HUES64 (cell line): ENCODE data around the gene CFH.
"Not testable (repeated sequence)": the region's sequence is repeated elsewhere in the genome, so short reads cannot be mapped to it uniquely, and the experiment has no call there.

ENCODE experiments used
- H3K27ac ChIP-seq: 2 replicates; pipeline ENCODE4 v1.7.0; 2013; ENCODE audit warnings: low read depth, low read length, inconsistent platforms
- H3K27me3 ChIP-seq: 2 replicates; pipeline ENCODE4 v1.6.1; 2013; ENCODE audit warnings: mild to moderate bottlenecking, low read length; ENCODE audit not compliant: insufficient read depth
- H3K36me3 ChIP-seq: 2 replicates; pipeline ENCODE4 v1.6.1; 2013; ENCODE audit warnings: mild to moderate bottlenecking, low read length; ENCODE audit not compliant: insufficient read depth
- H3K4me1 ChIP-seq: 2 replicates; pipeline ENCODE4 v1.6.1; 2013; ENCODE audit warnings: mild to moderate bottlenecking, low read length, moderate library complexity; ENCODE audit not compliant: insufficient read depth
- H3K4me3 ChIP-seq: 2 replicates; pipeline ENCODE4 v1.5.1; 2013; ENCODE audit warnings: mild to moderate bottlenecking, low read length, moderate library complexity
- H3K9ac ChIP-seq: 2 replicates; pipeline ENCODE4 v1.6.1; 2013; ENCODE audit warnings: mild to moderate bottlenecking, low read depth, low read length
- H3K9me3 ChIP-seq: 2 replicates; pipeline ENCODE4 v1.6.1; 2013; ENCODE audit warnings: low read depth, low read length; ENCODE audit not compliant: insufficient read depth
- WGBS: fragments of 150-250, 120-280 bp; methylation state at CpG from one replicate; pipeline ENCODE4 v1.1.7; 2013; ENCODE audit warnings: missing lambda C conversion rate; 5-methylcytosine and 5-hydroxymethylcytosine counted together

Gene CFH

GRCh38 chr1:196769823-196770222, 118.0 kb downstream of the CFH start:
- H3K4me1 ChIP-seq, H3K36me3 ChIP-seq, H3K27me3 ChIP-seq, H3K9ac ChIP-seq, H3K4me3 ChIP-seq, H3K27ac ChIP-seq, H3K9me3 ChIP-seq: not testable (repeated sequence)
- WGBS, result 94% methylated on average over 4 of the region's 4 CpGs

GRCh38 chr1:196773713-196774112, 121.9 kb downstream of the CFH start:
- Histone ChIP-seq H3K9ac (no peak overlapping the region), H3K4me3 (no peak overlapping the region), H3K36me3 (no peaks in the 10 kb centered on the region), H3K27ac (no peak overlapping the region), H3K27me3 (no peaks in the 10 kb centered on the region), H3K4me1 (no peaks in the 10 kb centered on the region), H3K9me3 (no peaks in the 10 kb centered on the region)
- 86% methylated on average over 1 of the region's 1 CpG for WGBS

DNA sequence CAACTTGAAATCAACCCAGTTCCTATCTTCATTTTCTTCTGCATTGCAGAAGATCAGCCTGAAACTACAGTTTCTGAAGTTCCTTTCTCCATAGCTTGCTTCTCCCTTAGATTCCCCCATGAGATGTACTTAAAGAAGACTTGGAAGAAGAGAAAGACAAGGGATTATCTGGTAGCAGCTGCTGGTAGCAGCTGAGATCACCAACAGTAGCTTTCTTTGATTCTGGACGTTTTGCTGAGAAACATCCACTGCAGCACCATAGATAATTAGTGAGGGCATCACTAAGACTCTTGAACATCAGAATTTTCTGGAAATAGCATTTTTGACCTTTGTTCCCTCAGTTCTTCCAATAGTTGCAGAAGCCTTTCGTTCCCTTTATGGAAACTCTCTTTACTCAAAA, 122.3 kb downstream of the CFH start:
- Histone ChIP-seq H3K27ac (no peak overlapping the region), H3K27me3 (no peaks in the 10 kb centered on the region), H3K9me3 (no peaks in the 10 kb centered on the region), H3K4me3 (no peak overlapping the region), H3K36me3 (no peaks in the 10 kb centered on the region), H3K4me1 (no peaks in the 10 kb centered on the region), H3K9ac (no peak overlapping the region)
- WGBS, result 91% methylated on average over 1 of the region's 2 CpGs

GRCh38 chr1:196774603-196775002, 122.8 kb downstream of the CFH start, which contains the start of gene CFHR3:
CFHR3 (plus strand) TSS chr1:196774840; CDS start chr1:196774887, 47 bp downstream.
- H3K27ac ChIP-seq, result no peak within 1 kb of the TSS

GRCh38 chr1:196777603-196778002, 125.8 kb downstream of the CFH start:
- Histone ChIP-seq H3K36me3 (no peaks in the 10 kb centered on the region), H3K4me3 (no peak overlapping the region), H3K4me1 (no peaks in the 10 kb centered on the region), H3K9ac (no peak overlapping the region), H3K27ac (no peak overlapping the region), H3K9me3 (no peaks in the 10 kb centered on the region), H3K27me3 (no peaks in the 10 kb centered on the region)
- WGBS, result 96% methylated on average over 12 of the region's 13 CpGs

More at GRCh38 chr1:196774603-196775002, 122.8 kb downstream of the CFH start, which contains the start of gene CFHR3:
- Histone ChIP-seq H3K36me3 (no peaks in the 10 kb centered on the region), H3K4me1 (no peaks in the 10 kb centered on the region), H3K9me3 (no peaks in the 10 kb centered on the region), H3K9ac (no peak within 1 kb of the TSS), H3K27me3 (no peaks in the 10 kb centered on the region), H3K4me3 (no peak within 1 kb of the TSS)

DNA sequence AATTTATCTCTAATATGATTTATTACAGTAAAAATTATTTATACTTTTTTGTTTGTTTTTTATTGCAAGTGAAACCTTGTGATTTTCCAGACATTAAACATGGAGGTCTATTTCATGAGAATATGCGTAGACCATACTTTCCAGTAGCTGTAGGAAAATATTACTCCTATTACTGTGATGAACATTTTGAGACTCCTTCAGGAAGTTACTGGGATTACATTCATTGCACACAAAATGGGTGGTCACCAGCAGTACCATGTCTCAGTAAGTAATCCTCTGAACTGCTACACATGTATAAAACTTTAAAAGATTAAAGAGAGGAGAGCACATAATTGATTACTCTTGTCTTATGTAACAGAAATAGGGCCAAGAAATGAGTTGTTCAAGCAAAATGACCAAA, 127.2 kb downstream of the CFH start:
- Histone ChIP-seq H3K36me3 (no peaks in the 10 kb centered on the region), H3K4me3 (no peak overlapping the region), H3K9me3 (no peaks in the 10 kb centered on the region), H3K27me3 (no peaks in the 10 kb centered on the region), H3K27ac (no peak overlapping the region), H3K4me1 (no peaks in the 10 kb centered on the region), H3K9ac (no peak overlapping the region)
- WGBS, result no CpG with 5 or more reads among the region's 1 CpG

- H3K9ac ChIP-seq, H3K9me3 ChIP-seq, H3K4me3 ChIP-seq, H3K27ac ChIP-seq, H3K27me3 ChIP-seq, H3K36me3 ChIP-seq: not testable (repeated sequence)
- peaks cover 15% of the 10 kb centered on the region for H3K4me1 ChIP-seq
- WGBS, result no CpG with 5 or more reads among the region's 1 CpG
Measured at GRCh38 chr1:196791252-196791651, 139.4 kb downstream of the CFH start.

- H3K4me3 ChIP-seq, H3K4me1 ChIP-seq, H3K27me3 ChIP-seq, H3K27ac ChIP-seq, H3K9ac ChIP-seq, H3K36me3 ChIP-seq, H3K9me3 ChIP-seq: not testable (repeated sequence)
- WGBS, result 91% methylated on average over 4 of the region's 4 CpGs
Measured at GRCh38 chr1:196794103-196794502, 142.3 kb downstream of the CFH start.
